Activated CD4-positive, CD25-positive, alpha-beta regulatory T cell treated with anti-CD3 and anti-CD28 coated beads, Interleukin-2, amount 50 U/mL, for 72 hours (primary cell): Measurements from ENCODE around the gene TREM2.
"Not testable (repeated sequence)": the region's sequence is repeated elsewhere in the genome, so short reads cannot be mapped to it uniquely, and the experiment has no call there.

Experiments
- DNase-seq: peaks from one replicate; pipeline ENCODE4 v3.0.0; 2021

TREM2 gene

DNA sequence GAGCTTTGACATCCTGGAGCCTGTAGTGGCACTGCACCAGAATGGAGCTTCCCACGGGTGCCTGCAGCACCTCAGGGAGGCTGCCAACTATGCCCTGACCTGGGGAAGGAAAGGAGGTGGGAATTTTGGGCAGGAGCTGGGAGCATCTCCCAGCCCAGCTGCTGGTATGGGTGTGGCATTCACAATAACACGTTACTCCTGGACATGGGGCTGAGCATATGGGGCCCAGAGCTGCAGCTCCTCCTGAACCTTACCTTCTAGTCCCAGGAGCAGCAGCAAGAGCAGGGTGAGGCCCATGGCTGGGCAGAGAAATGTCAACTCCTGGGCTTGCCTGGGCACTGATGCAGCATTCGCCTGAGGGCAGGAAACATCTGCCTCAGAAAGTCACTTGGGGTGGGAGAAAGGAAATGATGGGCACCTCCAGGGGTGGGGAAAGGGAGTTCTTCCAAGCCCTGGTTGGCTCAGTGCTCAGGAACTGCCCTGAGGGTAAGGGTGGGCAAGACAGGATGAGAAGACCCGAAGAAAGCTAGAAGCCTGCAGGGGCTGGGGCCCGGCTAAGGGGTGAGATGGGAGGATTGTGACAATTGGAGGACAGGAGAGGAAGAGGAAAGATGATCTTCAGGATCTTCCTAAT is 8.8 kb downstream of the TREM2 start, which contains the start of gene TREML1:
Gene TREML1, minus strand, starts transcription at position 356 of the 634 bp plus-strand sequence. Its CDS starts 59 bp downstream, at position 297.
- no peak for DNase-seq

DNA sequence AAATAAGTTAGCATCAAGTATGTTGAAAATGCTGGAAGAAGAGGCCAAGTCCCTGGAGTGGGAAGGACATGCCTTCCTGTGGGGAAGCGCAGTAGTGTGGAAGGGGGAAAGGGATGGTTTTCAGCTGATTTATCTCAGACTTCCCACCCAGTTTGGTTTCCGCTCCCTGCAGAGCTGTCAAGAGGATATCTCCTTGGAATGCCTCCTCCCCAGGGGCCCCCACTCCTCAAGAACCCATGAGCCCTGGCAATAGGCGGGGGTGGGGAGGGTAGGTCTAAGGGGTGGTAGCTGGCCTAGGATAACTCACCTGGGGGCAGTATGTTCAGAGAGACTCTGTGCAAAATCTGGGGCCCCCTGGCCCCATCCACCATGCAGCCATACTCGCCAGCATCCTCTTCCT is 9.5 kb downstream of the TREM2 start:
- no peak for DNase-seq

DNA sequence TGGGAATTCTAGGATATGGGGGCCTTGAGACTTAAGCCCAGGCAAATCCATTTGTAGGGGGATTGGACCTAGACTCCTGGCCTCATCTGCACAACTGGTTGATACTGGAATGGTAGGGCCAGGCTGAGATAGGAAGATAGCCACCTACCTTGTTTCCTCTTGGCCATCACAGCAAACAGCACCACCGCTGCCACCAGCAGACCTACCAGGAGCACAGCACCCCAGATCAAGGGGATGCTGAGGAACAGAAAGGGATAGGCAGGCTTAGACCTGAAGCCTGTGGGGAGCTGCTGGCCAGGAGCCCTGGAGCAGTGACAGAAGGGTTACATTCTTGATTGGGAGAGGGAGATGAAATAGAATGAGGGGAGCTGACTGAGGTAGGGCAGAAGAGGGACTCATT is 12.2 kb downstream of the TREM2 start:
- DNase-seq: no peak

DNA sequence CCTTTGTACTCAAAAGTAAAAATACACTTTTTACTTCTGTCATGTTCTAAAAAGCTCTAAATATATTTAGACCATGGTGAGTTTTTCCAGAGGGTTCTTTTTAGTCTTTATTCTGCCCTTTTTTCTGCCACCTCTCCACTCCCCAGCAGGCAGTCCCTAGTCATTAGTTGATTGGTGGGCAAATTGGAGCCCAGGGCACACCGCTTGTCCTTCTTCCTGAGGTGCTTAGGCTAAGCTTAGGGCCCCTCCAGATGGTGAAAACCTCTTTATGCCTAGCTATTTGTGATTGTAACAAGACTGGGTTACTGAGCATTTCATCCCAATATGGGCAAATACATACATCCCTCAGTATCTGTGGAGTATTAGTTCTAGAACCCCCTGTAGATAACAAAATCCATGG is 15.0 kb downstream of the TREM2 start:
- DNase-seq: no peak

DNA sequence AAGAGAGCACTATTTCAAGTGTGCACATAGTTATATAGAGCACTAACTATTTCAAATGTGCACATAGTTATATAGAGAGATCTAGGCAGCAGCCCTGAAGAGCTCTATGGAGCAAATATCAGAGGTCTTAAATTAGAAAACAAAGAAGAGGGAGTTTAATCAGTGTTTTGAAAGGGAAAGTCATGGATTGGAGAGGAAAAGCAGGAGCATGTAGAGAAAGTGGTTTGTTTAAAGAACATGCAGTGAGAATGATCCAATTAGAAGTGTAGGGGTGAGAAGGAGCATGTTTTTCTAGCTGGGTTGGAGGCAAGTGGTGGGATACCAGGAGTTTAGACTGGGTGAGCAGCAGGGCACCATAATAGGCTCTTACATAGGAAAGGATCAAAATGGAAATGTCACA is 26.0 kb downstream of the TREM2 start:
- DNase-seq: no peak

DNA sequence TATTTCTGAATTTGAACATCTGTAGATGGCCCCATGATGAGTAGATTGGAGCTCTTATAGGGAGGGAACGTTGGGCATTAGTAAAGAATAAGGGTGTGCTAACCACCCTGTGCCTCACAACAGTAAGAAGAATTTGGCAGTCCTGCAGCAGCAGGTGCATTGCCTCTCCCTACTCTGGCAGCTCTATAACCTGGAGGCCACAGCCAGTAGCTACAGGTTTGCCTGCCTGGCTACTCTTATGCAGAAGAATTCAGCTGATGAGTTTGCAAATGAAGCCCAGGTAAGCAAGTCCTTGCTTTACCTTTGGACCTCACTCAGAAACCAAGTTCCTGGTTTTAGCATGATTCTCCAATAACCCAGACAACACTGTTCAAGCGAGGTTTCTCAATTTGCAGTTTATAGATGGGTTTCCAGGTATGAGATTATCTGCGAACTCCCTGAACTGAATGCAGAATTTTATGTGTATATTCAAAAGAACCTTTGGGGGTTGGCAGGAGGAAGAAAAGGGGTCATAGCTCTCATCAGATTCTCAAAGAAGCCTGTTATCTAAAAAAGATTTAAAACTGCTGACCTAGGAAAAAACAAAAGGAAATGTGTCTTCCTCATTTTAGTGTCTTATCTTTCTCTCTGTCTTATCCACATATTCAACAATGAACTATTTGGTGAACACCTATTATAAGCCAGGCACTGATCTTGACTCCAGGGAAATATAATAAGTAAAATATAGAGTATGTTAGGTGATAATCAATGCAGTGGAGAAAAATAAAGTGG is 27.7 kb downstream of the TREM2 start:
- DNase-seq: no peak

DNA sequence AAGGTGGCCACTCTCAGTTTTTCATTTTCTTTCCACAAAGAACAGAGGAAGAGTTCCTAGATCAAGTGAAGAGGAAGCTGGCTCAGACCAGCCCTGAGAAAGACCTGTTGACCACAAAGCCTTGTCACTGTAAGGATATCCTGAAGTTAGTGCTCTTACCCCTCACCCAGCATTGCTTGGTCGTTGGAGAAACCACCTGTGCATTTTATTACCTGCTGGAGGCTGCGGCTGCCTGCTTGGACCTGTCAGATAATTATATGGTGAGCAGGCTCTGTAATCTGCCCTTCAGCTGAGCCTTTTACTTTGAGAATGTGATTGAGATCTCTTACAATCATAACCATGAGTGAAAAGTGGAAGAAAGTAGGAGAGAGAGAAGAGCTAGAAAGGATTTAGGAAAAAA is 30.7 kb downstream of the TREM2 start:
- no peak for DNase-seq

DNA sequence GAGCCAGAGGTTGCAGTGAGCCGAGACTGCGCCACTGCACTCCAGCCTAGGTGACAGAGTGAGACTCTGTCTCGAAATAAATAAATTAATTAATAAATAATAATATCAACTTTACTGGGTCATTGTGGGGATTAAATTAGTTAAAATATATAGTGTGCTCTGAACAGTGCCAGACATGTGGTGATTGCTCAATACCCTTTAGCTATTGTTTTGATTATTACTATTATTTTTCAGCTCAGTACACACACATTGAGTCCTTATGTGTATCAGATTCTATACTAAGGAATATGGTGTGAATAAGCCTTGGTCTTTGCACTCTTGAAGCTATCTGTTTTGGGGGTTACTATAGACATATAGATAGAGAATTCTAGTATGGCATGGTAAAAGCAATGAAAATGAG is 37.6 kb downstream of the TREM2 start:
- no peak for DNase-seq

DNA sequence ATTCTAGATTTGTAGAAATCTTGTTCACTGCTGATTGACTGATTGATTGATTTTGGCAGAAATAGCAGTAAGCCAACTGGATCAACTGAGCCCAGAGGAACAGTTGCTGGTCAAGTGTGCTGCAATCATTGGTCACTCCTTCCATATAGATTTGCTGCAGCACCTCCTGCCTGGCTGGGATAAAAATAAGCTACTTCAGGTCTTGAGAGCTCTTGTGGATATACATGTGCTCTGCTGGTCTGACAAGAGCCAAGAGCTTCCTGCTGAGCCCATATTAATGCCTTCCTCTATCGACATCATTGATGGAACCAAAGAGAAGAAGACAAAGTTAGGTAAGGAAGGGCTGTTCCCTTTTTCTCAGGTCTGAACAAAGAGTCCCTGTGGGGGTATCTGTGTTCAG is 40.0 kb downstream of the TREM2 start:
- no peak for DNase-seq

DNA sequence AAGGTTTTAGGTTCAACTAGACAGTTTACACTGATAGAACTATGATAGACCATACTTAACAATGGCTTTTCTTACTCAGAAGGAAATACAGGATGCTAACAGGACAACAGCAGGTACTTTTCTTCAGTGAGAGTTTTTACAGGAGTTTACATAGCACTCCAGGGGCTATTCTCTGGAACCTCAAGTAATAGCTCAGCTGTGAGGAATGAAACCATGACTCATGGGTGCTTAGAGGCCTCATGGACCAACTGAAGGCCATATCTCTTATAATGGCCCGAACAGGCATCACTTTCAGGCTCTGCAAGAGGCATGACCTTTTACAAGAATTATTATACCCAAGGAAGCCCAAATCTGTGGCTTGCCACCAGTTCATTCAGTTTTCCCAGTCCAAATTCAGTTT is 40.5 kb downstream of the TREM2 start:
- no peak for DNase-seq

DNA sequence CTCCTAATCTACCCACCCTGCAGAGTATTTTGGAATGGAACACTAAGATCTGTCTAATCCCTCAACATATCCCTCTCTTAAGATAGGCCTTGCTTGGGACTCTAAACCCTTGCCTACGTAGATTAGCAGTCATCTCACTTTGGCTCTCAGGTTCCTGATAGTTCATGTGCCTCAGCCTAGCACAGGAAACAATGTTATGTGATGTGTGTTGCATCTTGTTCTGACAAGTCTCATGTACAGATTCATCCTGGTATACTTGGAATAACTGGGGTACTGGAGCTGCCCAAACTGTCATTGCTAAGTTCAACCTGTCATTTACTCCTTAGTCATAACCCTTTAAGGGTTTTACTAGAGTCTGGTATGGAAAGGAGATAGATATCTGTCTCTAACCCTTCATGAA is 42.9 kb downstream of the TREM2 start:
- DNase-seq: no peak

DNA sequence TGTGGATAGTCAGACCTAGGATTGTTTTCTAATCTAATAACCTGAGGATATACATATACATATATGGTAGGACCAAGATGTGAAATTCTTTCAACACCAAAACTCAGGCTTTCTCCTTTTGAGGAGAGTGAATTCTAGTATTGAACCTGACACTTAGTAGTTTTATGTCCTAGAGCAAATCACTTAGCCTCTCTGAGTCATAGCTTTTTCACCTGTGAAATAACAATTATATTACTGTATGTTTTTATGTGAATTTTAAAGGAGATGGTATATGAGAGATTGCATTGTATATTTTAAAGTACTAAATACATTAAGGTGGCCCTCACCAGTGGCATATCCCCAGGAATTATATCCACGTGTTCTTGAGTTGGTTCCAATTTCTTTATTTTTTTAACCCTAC is 43.4 kb downstream of the TREM2 start:
- no peak for DNase-seq

DNA sequence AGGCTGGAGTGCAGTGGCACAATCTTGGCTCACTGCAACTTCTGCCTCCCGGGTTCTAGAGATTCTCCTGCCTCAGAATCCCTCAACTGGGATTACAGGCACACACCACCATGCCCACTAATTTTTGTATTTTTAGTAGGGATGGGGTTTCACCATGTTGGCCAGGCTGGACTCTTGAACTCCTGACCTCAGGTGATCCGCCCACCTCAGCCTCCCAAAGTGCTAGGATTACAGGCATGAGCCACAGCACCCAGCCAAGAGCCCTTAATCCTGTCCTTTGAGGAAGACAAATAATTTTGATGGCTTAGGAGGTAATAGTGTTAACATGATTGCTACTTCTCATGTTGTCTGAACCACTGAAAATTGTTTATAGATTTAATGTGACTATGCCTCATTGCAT is 47.9 kb downstream of the TREM2 start:
- not testable (repeated sequence) for DNase-seq

DNA sequence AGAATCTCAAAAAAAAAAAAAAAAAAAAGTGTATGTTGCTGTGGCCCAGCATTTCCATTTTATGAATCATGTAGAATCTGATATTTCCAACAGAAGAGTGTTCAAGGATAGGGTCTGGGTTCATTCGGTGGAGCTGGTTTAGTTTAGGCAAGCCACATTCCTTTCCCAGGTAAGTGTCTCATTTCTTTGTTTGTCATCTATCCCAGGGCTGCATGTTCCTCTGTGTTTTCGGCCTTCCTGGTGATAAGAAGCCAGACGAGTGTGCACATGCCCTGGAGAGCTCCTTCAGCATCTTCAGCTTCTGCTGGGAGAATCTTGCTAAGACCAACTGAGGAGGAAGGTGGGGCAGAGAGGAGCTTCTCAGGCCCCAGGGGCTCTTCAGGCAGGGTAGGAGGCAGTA is 51.9 kb downstream of the TREM2 start:
- no peak for DNase-seq
